Suppressor macrophage treated with lipopolysaccharide for 1 hour (primary cell): Measurements from ENCODE around the gene UST.
"Not testable (repeated sequence)": the region's sequence is repeated elsewhere in the genome, so short reads cannot be mapped to it uniquely, and the experiment has no call there.

ENCODE experiments used
- DNase-seq, 3 donors: peaks; one replicate each; pipeline ENCODE4 v3.0.0-alpha.2; 2020 to 2022

UST gene

GRCh38 chr6:148842296-148843019 is 95.6 kb downstream of the UST start:
- no peak for DNase-seq

- no peak for DNase-seq
Measured at GRCh38 chr6:148845464-148845863, 98.6 kb downstream of the UST start.

- DNase-seq = no peak
Measured at GRCh38 chr6:148846778-148847761, 100.2 kb downstream of the UST start.

GRCh38 chr6:148848915-148849314 is 102.1 kb downstream of the UST start:
- peak in 1 of 3 donors; percentile 12 for DNase-seq

- peak; percentile 25 to 53 (median 41) for DNase-seq
Measured at GRCh38 chr6:148849449-148849848, 102.6 kb downstream of the UST start.

GRCh38 chr6:148850964-148851363 is 104.1 kb downstream of the UST start:
- no peak for DNase-seq

GRCh38 chr6:148851683-148852556 is 105.1 kb downstream of the UST start:
- DNase-seq = no peak

- no peak for DNase-seq
Measured at GRCh38 chr6:148852688-148853087, 105.9 kb downstream of the UST start.

- DNase-seq = not testable (repeated sequence)
Measured at GRCh38 chr6:148853113-148853512, 106.3 kb downstream of the UST start.

GRCh38 chr6:148854096-148854495 is 107.3 kb downstream of the UST start:
- DNase-seq = peak in 1 of 3 donors; percentile 33

GRCh38 chr6:148854992-148855391 is 108.2 kb downstream of the UST start:
- DNase-seq = no peak

- no peak for DNase-seq
Measured at GRCh38 chr6:148855744-148856143, 108.9 kb downstream of the UST start.

- DNase-seq = no peak
Measured at GRCh38 chr6:148857798-148858390, 111.1 kb downstream of the UST start.

- DNase-seq = not testable (repeated sequence)
Measured at GRCh38 chr6:148864132-148864531, 117.3 kb downstream of the UST start.

- DNase-seq = no peak
Measured at GRCh38 chr6:148864941-148865340, 118.1 kb downstream of the UST start.

GRCh38 chr6:148866657-148867268 is 119.9 kb downstream of the UST start:
- DNase-seq = no peak

GRCh38 chr6:148867862-148868261 is 121.0 kb downstream of the UST start:
- peak; percentile 17 to 48 (median 34) for DNase-seq

- peak in 2 of 3 donors; percentile 43 to 53 for DNase-seq
Measured at GRCh38 chr6:148868314-148868713, 121.5 kb downstream of the UST start.

GRCh38 chr6:148868901-148869300 is 122.1 kb downstream of the UST start:
- DNase-seq = no peak

- DNase-seq = peak in 2 of 3 donors; percentile 58 to 62
Measured at GRCh38 chr6:148869585-148869984, 122.8 kb downstream of the UST start.

GRCh38 chr6:148873154-148873553 is 126.3 kb downstream of the UST start:
- no peak for DNase-seq

- no peak for DNase-seq
Measured at GRCh38 chr6:148873868-148874267, 127.0 kb downstream of the UST start.
